ENCODE results near the gene KIAA1549.

- TF ChIP-seq POLR2A (IDR thresholded peaks at IDR 0.05), result no peak
- TF ChIP-seq CTCF (IDR thresholded peaks at IDR 0.05), result no peak
Measured at GRCh38 chr7:138798836-138799235, 182.4 kb downstream of the KIAA1549 start.

Measured in lower leg skin (tissue), 3 donors.